IPS-18c (cell line): ENCODE measurements around the gene TMEM163.

Source experiments
- H3K4me3 ChIP-seq: 2 replicates; pipeline ENCODE4 v1.7.0; 2013; ENCODE audit warnings: low read depth, mild to moderate bottlenecking, low read length, moderate library complexity; ENCODE audit not compliant: insufficient read depth
- H3K9me3 ChIP-seq: one replicate; pipeline ENCODE4 v1.6.1; 2013; ENCODE audit warnings: mild to moderate bottlenecking, low read length, moderate library complexity; ENCODE audit not compliant: control insufficient read depth, insufficient read depth

TMEM163 gene

DNA sequence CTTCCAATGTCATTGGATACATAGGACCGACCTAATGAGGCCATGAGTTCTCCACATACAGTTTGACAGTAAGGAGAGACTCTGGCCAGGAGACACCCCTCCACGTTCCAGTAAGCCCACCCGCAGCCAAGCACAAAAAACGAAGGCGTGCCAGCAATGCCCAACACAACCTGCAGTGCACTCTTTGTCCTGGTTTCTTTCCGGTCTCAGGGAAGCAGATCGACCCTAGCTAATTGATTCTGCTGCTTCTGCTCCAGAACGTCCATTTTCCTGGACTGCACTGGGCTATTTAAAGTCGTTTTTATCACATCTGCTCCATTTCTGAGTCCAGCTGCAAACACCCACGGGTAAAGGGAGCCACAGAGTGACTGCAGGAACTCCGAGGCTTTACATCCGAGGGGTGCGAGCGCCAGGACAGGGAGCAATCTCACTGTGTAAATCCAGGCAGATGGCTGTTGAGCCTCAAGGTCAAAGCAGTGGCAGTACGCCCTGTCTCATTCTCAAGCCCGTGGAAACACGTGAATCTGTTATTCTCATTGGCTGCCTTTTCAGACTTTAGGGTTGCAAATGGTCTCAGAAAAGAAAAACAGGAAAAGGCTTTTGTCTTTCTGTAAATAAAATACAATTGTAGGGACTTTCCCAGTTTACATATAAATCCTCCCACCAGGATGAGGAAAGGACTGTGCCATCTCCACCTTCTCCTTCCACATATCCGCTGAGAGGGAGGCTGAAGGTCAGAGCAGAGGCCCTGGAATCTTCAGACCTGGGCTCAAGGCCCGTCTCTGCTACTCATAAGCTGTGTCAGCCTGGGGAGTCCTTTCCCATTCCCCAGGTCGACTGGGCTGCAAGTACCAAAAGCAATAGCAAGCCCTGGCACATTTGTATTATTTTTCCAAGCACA, 40.7 kb downstream of the TMEM163 start:
- H3K4me3 ChIP-seq, result no peak overlapping the region

DNA sequence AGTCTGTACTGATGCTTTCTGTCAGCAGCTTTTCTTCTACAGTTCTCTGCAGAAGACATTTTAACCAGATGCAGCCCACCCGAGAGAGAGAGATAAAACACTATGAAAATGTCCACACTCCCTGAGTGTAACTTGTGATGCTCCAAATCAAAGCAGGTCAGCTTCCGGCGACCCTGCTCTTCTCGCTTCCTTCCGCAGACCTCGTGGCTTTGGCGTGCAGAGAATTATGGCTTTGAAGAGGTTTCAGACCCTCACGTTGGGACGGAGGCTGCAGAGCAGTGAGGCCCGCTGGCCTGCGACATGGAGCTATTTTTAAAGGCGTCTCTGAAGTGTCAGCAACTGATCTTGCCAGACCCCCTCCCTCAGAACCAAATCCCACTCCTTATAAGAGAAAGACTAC, 41.8 kb downstream of the TMEM163 start:
- H3K9me3 ChIP-seq, result no peaks in the 10 kb centered on the region
- H3K4me3 ChIP-seq, result no peak overlapping the region

More for the DNA sequence above, 40.7 kb downstream of the TMEM163 start:
- H3K9me3 ChIP-seq, result no peaks in the 10 kb centered on the region

DNA sequence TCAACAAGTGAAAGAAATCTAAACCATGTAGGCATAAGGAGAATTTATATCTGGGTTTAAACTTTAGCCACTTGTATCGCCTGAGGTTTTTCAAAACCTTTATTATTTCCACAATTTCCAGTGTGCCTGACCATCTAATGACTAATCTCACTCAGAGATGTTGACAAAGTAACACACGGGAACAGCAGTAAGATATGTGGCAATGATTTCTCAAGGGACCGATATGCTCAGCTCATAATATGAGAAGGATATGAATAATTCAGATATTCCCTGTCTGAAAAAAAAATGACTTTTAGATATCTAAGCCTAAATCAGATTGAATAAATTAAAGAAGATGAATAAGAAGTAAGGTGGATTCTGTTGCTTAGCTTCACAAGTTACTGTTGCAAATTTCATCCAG, 43.5 kb downstream of the TMEM163 start:
- H3K4me3 ChIP-seq, result no peak overlapping the region
- no peaks in the 10 kb centered on the region for H3K9me3 ChIP-seq

DNA sequence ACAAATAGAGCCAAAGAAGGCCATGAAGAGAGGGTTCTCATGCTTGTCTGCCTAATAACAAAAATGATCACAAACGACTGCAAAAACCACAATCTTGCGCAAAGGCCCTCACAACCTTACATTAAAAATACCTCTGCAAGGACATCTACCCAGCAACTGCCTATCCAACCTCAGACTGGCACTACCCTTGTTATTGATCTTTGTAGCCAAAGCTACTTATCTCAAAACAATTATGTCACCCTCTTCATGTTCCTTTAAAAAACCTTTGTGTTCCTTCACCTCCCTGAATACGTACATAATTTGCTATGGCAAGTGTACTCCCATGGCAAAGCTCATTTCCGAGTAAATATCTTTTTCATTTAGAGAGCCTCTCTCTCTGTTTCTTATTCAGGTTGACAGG, 44.1 kb downstream of the TMEM163 start:
- no peak overlapping the region for H3K4me3 ChIP-seq
- no peaks in the 10 kb centered on the region for H3K9me3 ChIP-seq

DNA sequence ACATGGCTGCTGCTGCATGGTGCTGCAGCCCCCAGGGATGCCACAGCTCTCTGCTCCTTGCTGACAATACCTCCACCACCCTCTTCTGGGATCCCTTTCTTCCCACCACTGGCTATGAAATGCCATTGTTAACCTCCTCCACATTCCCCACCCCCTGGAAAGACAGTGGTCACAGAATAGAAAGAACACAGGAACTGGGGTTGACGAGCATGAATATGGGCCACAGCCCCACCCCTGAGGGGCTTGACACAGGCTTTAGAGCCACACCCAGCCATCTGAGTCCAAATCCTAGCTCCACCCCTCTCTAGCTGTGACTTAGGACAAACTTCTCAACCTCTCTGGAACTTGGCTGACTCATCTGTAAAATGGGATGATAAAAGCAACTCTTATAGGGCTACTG, 47.3 kb downstream of the TMEM163 start:
- Histone ChIP-seq H3K4me3 (no peak overlapping the region), H3K9me3 (no peaks in the 10 kb centered on the region)

DNA sequence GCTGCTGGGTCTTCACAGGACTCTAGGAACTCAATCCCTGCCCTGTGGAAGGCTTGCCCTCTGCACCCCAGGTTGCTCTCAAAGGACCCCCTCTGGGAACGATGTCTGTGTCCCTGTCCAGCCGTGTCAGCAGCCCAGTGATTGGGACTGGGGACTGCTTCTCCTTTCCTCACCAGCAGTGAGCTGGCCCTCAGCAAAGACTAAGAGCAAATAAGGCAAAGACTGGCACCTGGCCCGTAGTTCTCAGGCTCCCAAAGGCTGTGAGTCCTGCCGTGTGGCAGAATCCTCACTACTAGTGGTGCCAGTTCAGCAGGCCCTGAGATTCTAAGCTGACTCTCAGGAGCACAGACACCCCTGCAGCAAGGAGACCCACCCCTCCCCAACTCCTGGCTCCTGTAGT, 47.8 kb downstream of the TMEM163 start:
- no peaks in the 10 kb centered on the region for H3K9me3 ChIP-seq
- H3K4me3 ChIP-seq, result no peak overlapping the region

DNA sequence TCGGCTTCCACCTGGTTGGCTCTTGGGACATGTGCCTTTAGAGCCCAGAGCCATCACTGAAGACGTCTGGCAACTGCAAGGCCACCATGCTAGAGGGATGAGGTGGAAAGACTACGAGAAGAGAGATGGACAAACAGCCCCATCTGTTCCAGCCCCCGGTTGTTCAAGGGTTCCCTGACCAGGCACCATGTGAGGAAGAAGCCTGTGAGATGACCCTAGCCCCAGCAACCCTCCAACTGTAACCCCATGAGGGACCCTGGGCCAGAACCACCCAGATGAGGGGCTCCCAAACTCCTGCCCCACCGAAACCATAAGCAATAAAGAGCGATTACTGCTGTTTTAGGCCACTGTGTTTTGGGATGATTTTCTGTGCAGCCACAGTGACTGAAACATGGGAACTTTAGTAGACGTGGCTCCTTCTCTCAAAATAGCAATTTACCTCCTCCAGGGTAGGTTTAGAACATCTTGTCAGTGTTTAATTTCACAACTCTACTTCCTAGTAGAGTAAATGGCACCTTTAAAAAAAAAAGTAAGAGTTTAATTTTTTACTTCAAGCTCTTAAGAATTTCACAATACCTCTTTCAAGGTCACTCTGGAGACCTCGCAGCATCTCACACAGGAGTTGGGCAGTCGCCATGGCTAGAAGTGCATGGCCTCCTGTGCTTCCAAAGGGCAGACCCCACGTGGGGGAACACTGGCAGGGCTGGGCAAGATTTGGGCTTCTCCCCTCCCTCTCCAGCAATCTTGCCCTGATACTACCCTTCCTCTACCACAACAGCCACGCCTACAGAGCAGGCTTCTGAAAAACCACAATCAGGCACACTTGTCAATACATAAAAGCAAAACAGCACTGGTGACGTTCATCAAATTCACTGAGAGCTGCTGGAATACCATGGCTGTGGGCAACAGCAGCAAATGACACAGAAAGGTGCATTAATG, 48.8 kb downstream of the TMEM163 start:
- no peaks in the 10 kb centered on the region for H3K9me3 ChIP-seq
- no peak overlapping the region for H3K4me3 ChIP-seq

DNA sequence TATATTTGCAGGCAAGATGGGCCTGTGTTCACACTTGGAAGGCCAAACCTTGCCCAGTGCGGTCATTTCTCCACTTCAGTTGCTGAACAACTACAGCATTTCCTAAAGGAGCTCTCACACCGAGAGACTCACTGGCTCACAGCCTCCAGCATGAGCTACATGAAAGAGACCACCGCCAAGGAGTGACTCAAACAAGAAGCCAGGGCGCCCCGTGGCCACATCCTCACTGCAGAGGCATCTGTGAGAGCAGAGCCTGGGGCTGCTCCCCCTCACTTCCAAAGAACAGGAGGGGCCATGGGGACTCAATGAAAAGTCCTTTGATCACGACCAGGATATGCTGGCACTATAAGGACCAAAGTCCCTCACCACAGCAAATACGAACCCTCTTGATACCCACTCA, 50.0 kb downstream of the TMEM163 start:
- Histone ChIP-seq H3K4me3 (no peak overlapping the region), H3K9me3 (no peaks in the 10 kb centered on the region)

DNA sequence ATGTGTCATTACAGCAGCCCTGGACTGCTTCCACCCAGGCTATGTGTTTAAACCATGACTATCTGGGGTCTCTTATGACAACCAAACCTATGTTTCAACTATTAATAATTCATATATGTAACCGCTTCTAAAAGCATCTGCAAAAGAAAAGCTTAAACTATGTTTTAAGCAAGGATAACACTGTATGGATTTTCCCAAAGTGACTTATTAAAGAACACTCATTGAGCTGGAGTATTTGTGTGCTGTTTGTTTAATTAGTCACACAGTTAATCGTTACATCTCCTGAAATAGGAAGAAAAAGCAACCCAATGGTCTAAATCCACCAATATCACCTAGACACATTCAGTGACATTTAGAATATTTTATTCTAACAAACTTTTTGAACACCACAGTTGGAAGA, 51.3 kb downstream of the TMEM163 start:
- Histone ChIP-seq H3K9me3 (no peaks in the 10 kb centered on the region), H3K4me3 (no peak overlapping the region)

DNA sequence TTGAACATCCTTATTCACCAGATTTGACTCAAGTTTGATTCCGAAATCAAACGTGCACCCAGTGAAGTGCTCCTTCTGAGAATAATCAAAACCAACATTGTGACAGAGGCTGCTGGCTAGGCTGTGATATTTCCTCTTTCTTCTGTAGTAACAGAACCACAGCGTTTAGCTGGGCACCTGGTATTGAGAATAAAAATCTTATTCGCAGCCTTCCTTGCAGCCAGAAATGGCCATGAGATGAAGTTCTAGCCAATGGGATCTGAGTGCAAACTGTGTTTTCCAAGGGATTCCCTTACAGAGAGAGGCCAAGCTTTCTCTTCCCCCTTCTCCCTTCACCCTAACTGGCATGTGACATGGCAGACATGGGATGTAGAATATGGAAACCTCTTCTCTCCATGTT, 51.7 kb downstream of the TMEM163 start:
- Histone ChIP-seq H3K9me3 (no peaks in the 10 kb centered on the region), H3K4me3 (no peak overlapping the region)

DNA sequence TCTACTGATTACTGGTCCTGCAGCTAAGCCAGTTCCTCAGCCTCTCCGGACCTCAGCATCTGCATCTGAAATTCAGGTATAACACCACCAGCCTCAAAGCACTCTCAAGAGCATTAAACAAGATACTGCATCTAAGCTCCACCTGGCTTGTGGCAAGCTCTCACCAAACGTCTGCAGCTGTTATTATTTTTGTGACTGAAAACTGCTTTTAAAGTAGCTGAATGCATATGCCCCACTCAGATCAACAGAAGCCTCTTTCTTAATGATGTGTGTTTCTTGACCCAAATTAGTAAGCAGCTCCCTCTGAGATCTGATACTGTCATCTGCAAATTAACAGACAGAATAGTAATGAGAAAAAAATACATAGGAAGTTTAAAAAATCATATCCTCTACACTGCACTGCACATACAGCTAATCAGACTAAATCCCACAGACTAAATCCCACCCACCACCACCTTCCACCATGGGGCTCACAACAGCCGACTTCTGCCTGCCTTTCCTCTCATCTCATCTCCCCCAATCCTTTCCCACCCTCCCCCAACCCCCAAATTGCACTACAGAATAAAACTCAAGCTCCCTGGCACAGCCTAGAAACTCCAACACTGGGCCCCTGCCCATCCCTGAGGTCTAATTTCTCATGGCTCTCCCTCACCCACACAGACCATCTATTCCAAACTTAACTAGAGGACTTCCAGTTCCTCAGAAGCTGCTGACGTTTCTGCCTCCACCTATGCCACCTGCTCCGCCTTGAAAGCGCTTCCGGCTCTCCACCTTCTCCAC, 52.9 kb downstream of the TMEM163 start:
- no peaks in the 10 kb centered on the region for H3K9me3 ChIP-seq
- H3K4me3 ChIP-seq, result no peak overlapping the region

DNA sequence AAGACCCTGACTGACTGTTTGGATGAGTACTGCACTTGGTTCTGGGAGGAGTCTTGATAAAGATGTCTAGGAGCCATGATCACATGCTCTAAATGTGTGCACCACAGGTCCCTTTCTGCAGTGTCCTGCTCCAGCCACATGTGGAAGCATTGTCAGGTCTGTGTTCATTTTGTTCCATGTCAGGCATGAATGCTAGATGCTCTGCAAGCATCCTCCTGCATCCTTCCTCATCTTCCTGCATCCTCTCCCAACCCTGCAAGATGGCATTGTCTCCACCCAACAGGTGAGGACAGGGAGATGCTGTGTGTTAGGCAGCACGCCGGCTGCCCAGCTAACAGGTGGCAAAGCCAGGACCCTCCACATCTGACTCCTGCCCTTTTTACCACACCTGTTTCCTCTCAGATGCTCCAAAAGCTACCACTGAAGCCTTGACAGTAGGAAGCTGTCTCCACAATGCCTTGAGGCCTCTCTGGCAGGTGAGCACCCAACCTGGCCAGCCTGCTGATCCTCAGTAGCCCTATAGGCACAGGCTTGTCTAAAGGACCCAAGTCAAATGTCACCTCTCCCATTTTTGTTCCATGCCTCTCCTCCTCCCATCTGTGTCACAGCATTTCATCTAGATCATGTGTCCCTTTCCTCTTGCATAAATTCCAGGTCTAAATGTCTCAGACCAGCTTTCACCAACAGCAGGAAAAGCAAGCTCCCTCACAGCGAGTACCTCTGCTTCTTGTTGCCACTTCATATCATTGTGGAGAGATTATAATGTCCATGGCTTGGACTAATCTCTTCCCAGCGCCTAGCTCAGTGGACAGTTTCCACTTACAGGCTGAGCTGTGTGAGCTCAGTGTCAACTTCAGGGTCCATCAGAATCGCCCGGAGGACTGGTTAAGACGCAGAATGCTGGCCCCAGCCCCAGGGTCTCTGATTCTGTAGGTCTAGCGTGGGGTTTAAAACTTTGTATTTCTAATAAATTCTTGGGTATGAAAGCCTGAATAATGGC, 55.0 kb downstream of the TMEM163 start:
- H3K4me3 ChIP-seq, result no peak overlapping the region
- H3K9me3 ChIP-seq, result no peaks in the 10 kb centered on the region

DNA sequence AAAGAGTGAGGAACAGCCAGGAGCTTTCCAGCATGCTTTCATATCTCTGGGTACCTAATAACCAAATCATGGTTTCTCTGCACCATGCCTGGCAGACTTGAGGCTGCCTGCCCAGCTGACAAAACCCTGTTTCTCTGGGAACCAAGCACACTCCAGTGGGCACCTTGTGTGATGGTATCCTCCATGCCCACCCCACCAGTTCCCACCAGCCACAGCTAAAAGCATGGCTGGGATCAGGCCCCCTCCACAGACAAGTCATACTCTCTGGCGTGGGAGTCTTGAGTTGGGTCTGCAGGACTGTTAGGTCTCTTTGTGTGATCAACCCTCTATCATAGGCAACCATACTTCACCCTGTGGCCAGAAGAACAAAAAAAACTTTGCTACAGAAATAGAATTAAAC, 56.0 kb downstream of the TMEM163 start:
- no peaks in the 10 kb centered on the region for H3K9me3 ChIP-seq
- no peak overlapping the region for H3K4me3 ChIP-seq

DNA sequence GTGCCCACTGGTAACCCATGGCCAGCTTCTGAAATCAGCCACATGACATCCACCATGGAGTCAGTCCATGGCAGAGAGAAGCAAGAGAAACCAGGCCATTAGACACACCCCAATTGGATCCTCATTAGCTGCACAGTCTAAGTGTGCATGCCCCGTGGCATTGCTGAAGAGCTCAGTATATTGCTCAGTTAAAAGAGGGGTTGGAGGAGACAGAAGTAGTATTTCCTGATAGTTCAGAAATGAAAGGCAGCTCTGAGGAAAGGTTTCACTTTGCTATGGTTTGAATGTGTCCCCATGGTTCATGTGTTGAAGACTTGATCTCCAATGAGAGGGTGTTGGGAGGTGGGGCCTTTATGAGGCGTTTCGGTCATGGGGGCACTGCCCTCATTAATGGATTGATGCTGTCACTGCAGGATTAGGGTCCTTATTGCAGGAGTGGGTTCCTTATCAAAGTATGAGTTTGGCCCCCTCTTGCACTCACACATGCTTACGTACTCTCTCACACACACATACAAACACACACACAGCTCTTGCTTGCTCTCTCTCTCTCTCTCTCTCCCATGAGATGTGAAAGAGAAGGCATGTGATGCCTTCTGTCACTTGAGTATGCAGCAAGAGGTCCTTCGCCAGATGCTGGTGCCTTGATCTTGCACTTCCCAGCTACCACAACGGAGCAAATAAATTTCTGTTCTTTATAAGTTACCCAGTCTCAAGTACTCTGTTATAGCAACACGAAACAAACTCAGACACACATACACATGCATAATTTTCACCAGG, 58.0 kb downstream of the TMEM163 start:
- no peak overlapping the region for H3K4me3 ChIP-seq

DNA sequence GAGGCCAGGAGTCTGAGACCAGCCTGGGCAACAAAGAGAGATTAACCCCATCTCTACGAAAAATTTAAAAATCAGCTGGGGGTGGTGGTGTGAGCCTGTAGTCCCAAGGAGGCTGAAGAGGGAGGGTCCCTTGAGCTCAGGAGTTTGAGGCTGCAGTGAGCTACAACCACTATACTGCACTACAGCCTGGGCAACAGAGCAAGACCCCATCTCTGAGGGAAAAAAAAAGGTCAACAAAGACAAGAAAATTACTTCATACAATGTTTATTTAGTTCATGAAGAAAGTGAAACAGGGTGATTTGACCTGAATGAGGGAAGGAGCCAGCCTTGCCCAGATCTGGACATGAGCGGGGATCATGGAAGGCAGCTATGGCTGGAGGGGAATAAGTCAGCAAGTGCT, 59.1 kb downstream of the TMEM163 start:
- Histone ChIP-seq H3K4me3 (no peak overlapping the region), H3K9me3 (no peaks in the 10 kb centered on the region)

More for the DNA sequence above, 58.0 kb downstream of the TMEM163 start:
- H3K9me3 ChIP-seq, result no peaks in the 10 kb centered on the region
